Heart left ventricle (tissue), 13 donors: ENCODE data around the gene ARPIN.

Experiments
- CTCF ChIP-seq, 12 donors: fragments of 200-600 bp; sonication (generic) in 4 of 12; IDR thresholded peaks; one replicate each; pipeline versions ENCODE4 v1.5.0 to v1.8.0; 2018 to 2022; ENCODE audit warnings: antibody characterized with exemption in 12 of 12, mild to moderate bottlenecking in 5 of 12
- POLR2A ChIP-seq, 2 donors: fragments of 450-650 bp; IDR thresholded peaks; one replicate each; pipeline ENCODE4 v1.6.1; 2017; ENCODE audit warnings: antibody characterized with exemption in 2 of 2, mild to moderate bottlenecking in 2 of 2, moderate library complexity in 2 of 2
- donor health status: ischemic (EF 13 %, LVEDD 7.1; RV severe dilation, severe dysfunction).
- donor health status: DM: no; HTN: yes; CAD: no.
- donor health status: DM: no; HTN: no; CAD: no.
- donor health status: ischemic (EF 25% LVEDD 6.9; RV normal size, moderate dysfunction).
- donor health status: ischemic (EF 25% LVEDD 5.7; RV mildly dilated, moderate dysfunction).
- donor health status: ischemic (EF 35%, LVEDD 5.7; RV mildly dilated, moderate dysfunction).
- donor health status: nonischemic (EF 11% LVEDD 7.7; RV severe dilation, severe dysfunction).
- donor health status: DM: yes; HTN: yes; CAD: no.
- donor health status: PGD.
- donor health status: ischemic (EF 29% LVEDD 5.4; RV normal size, mild dysfunction).
- donor health status: nonischemic (EF 23%, LVEDD 6.1; RV moderate dilation, normal function).

- TF ChIP-seq CTCF (IDR thresholded peaks at IDR 0.05) (no peak), POLR2A (IDR thresholded peaks at IDR 0.05) (no peak)
Observed at GRCh38 chr15:89876396-89877082, 36.2 kb downstream of the ARPIN start.
